IMR-90 (cell line): ENCODE data around the gene MBD1. TPM values are rescaled to one million over a fixed set of nuclear protein-coding genes. Genes with fewer than 3 reads are reported as not detected.

Experiments used
- ATAC-seq: fragments of 200-7000 bp; cut with Tn5 transposase; 2 replicates; pipeline ENCODE4 v1.9.1; 2020; ENCODE audit warnings: low read depth, mild to moderate bottlenecking, moderate library complexity
- BruUV-seq: library from RNA; stranded (reverse); fragments of 400-500 nt; replicated peaks from 2 replicates; lab custom pipeline; 2021; lab: Mats Ljungman, UMichigan
- CTCF ChIA-PET: fragments of 300-600 bp; formaldehyde crosslinking; extraction: SDS; loops from one replicate; lab custom pipeline; 2021; ENCODE audit warnings: antibody characterized with exemption; lab: Yijun Ruan, JAX
- POLR2A ChIA-PET: fragments of 300-600 bp; sonication (Branson Sonifier 250); formaldehyde crosslinking; loops from one replicate; lab custom pipeline; 2022; ENCODE audit warnings: antibody characterized with exemption; ENCODE audit not compliant: unreplicated experiment; lab: Charles Lee
- DNase-seq: peaks from one replicate; pipeline ENCODE4 v3.0.0; 2013
- H2AFZ ChIP-seq: replicated peaks from 2 replicates; pipeline ENCODE3; 2013; ENCODE audit warnings: low read length, mild to moderate bottlenecking; ENCODE audit not compliant: poor library complexity
- H2AK5ac ChIP-seq: 2 replicates; pipeline ENCODE4 v1.6.1; 2013; ENCODE audit warnings: low read depth, low read length, inconsistent platforms
- H2AK9ac ChIP-seq: replicated peaks from 2 replicates; pipeline ENCODE3; 2013; ENCODE audit warnings: mild to moderate bottlenecking, low read depth, low read length, moderate library complexity; ENCODE audit not compliant: poor library complexity
- H2BK120ac ChIP-seq: 2 replicates; pipeline ENCODE4 v1.6.1; 2013; ENCODE audit warnings: low read depth, low read length, inconsistent platforms
- H2BK15ac ChIP-seq: 3 replicates; pipeline ENCODE4 v1.6.1; 2013; ENCODE audit warnings: low read depth, low read length, inconsistent platforms
- H2BK20ac ChIP-seq: 2 replicates; pipeline ENCODE4 v1.6.1; 2013; ENCODE audit warnings: low read depth, mild to moderate bottlenecking, inconsistent platforms, low read length, moderate library complexity
- H2BK5ac ChIP-seq: 2 replicates; pipeline ENCODE4 v1.6.1; 2013; ENCODE audit warnings: mild to moderate bottlenecking, low read depth, low read length, inconsistent platforms; ENCODE audit not compliant: poor library complexity, severe bottlenecking
- H3K14ac ChIP-seq: replicated peaks from 2 replicates; pipeline ENCODE4 v1.6.1; 2013; ENCODE audit warnings: low read depth, low read length, inconsistent platforms
- H3K18ac ChIP-seq: 2 replicates; pipeline ENCODE4 v1.6.1; 2013; ENCODE audit warnings: low read depth, low read length, control low read depth
- H3K23ac ChIP-seq: 2 replicates; pipeline ENCODE4 v1.6.1; 2013; ENCODE audit warnings: low read depth, low read length, inconsistent platforms
- H3K27ac ChIP-seq: 2 replicates; pipeline ENCODE4 v1.5.1; 2013; ENCODE audit warnings: mild to moderate bottlenecking, control low read depth, low read length; ENCODE audit not compliant: insufficient read depth
- H3K27me3 ChIP-seq: 2 replicates; pipeline ENCODE4 v1.6.1; 2013; ENCODE audit warnings: low read length; ENCODE audit not compliant: control insufficient read depth, insufficient read depth
- H3K36me3 ChIP-seq: 2 replicates; pipeline ENCODE4 v1.6.1; 2013; ENCODE audit warnings: low read length, mixed read lengths; ENCODE audit not compliant: control insufficient read depth, insufficient read depth
- H3K4ac ChIP-seq: 2 replicates; pipeline ENCODE4 v1.6.1; 2013; ENCODE audit warnings: low read depth, low read length, inconsistent platforms
- H3K4me1 ChIP-seq: 2 replicates; pipeline ENCODE4 v1.6.1; 2013; ENCODE audit warnings: low read length, mixed read lengths; ENCODE audit not compliant: control insufficient read depth, insufficient read depth
- H3K4me2 ChIP-seq: 2 replicates; pipeline ENCODE4 v1.6.1; 2013; ENCODE audit warnings: low read depth, mild to moderate bottlenecking, control low read depth, low read length, moderate library complexity
- H3K4me3 ChIP-seq: 2 replicates; pipeline ENCODE4 v1.5.1; 2013; ENCODE audit warnings: low read depth, mild to moderate bottlenecking, control low read depth, low read length, moderate library complexity; ENCODE audit not compliant: insufficient read depth
- H3K56ac ChIP-seq: 2 replicates; pipeline ENCODE4 v1.6.1; 2013; ENCODE audit warnings: low read length, inconsistent platforms; ENCODE audit not compliant: insufficient read depth; ENCODE audit errors: extremely low read depth
- H3K79me1 ChIP-seq, 2 experiments: 2 replicates each; pipeline ENCODE4 v1.6.1; 2013; ENCODE audit warnings: low read length in 2 of 2, inconsistent platforms in 1 of 2, low read depth in 1 of 2
- H3K9ac ChIP-seq: 2 replicates; pipeline ENCODE4 v1.6.1; 2013; ENCODE audit warnings: low read depth, low read length, control low read depth
- H3K9me1 ChIP-seq: 2 replicates; pipeline ENCODE4 v1.6.1; 2013; ENCODE audit warnings: low read length, inconsistent platforms; ENCODE audit not compliant: insufficient read depth
- H3K9me3 ChIP-seq: 2 replicates; pipeline ENCODE4 v1.6.1; 2013; ENCODE audit warnings: low read length; ENCODE audit not compliant: control insufficient read depth, insufficient read depth
- H4K20me1 ChIP-seq: 2 replicates; pipeline ENCODE4 v1.6.1; 2013; ENCODE audit warnings: low read length, inconsistent platforms; ENCODE audit not compliant: insufficient read depth
- H4K5ac ChIP-seq: 2 replicates; pipeline ENCODE4 v1.6.1; 2013; ENCODE audit warnings: mild to moderate bottlenecking, low read depth, low read length, control low read depth
- H4K8ac ChIP-seq, 2 experiments: 2 replicates each; pipeline ENCODE4 v1.6.1; 2013; ENCODE audit warnings: low read depth in 2 of 2, low read length in 2 of 2, control low read depth in 1 of 2, inconsistent platforms in 1 of 2
- H4K91ac ChIP-seq: 2 replicates; pipeline ENCODE4 v1.6.1; 2013; ENCODE audit warnings: low read depth, low read length, inconsistent platforms; ENCODE audit not compliant: insufficient read depth
- CEBPB ChIP-seq: IDR thresholded peaks from 2 replicates; pipeline ENCODE4 v1.6.1; 2012; ENCODE audit warnings: low read depth, low read length, improper control_type of control experiment
- MXI1 ChIP-seq: IDR thresholded peaks from 2 replicates; pipeline ENCODE4 v1.6.1; 2012; ENCODE audit warnings: low read depth, mild to moderate bottlenecking, low read length, moderate library complexity, borderline replicate concordance
- WGBS, 2 experiments: methylation state at CpG; one replicate each; pipeline versions ENCODE4 v1.1.5 to v1.1.7; 2013; ENCODE audit warnings: missing lambda C conversion rate in 2 of 2; ENCODE audit not compliant: insufficient read length in 1 of 2; ENCODE audit errors: extremely low coverage in 2 of 2; 5-methylcytosine and 5-hydroxymethylcytosine counted together
- dilution Hi-C: fragments of 300-500 bp; cut with HindIII; formaldehyde crosslinking; loops from one replicate; pipeline ENCODE4 v1.14.3; 2018; ENCODE audit warnings: low sequenced_read_pairs; ENCODE audit not compliant: unreplicated experiment
- in situ Hi-C: fragments of 300-500 bp; cut with MboI; formaldehyde crosslinking; loops from 3 replicates; pipeline ENCODE4 v1.14.3; 2019; ENCODE audit warnings: low sequenced_read_pairs, inconsistent platforms, mixed read lengths
- intact Hi-C: fragments of 100-400 bp; cut with micrococcal nuclease; formaldehyde crosslinking; loops from 2 replicates; pipeline ENCODE4 v1.10.0; 2022
- polyA plus RNA-seq, 3 experiments: library from polyadenylated mRNA; depleted of rRNA; stranded (reverse); fragments of >200 nt; gene quantifications; 2 replicates each; pipeline ENCODE4 v1.2.3, GENCODE V29; 2012; ENCODE audit warnings: low replicate concordance in 1 of 3
- total RNA-seq: library from RNA; depleted of rRNA; stranded (reverse); fragments of >200 nt; gene quantifications from 2 replicates; pipeline ENCODE4 v1.2.3, GENCODE V29; 2012
- TF ChIP-seq, protein P1 (sequence below): conservative IDR thresholded peaks from 2 replicates; pipeline ENCODE4 v1.5.1; 2012; ENCODE audit warnings: mild to moderate bottlenecking, low read depth, low read length, improper control_type of control experiment
- TF ChIP-seq, protein P2 (sequence below): fragments of 150-350 bp; IDR thresholded peaks from 2 replicates; pipeline ENCODE4 v1.6.1; 2017; ENCODE audit warnings: mild to moderate bottlenecking, antibody characterized with exemption, low read length, low read depth

MBD1 gene
- total and polyA plus RNA-seq, 2 of the 4 experiments (the other 2 are of a cell fraction), result 31.7 to 56.5 TPM

DNA sequence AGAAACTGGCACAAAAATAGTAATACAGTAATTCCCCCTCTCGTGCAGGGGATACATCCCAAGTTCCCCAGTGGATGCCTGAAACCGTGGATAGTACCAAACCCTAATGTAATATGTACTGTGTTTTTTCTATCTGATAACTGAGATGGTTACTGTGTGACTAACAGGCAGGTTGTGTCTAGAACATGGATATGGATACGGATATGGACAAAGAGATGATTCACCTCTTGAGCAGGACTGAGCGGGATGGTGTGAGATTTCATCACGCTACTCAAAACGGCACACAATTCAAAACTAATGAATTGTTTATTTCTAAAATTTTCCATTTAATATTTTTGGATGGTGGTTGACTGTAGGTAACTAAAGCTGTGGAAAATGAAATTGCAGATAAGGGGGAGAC, 3.4 kb downstream of the MBD1 start:
- Histone ChIP-seq H3K9me3 (no peaks in the 10 kb centered on the region), H3K4me3 (no peak overlapping the region), H2AK9ac (no peak overlapping the region), H3K9me1 (peaks cover 17% of the 10 kb centered on the region; the same call in 1 of the 2 replicates), H3K56ac (no peak overlapping the region), H3K4me2 (no peak overlapping the region), H3K27ac (no peak overlapping the region), H4K91ac (no peak overlapping the region), H2AFZ (no peak overlapping the region), H3K36me3 (peaks cover 57% of the 10 kb centered on the region), H3K9ac (no peak overlapping the region), H2BK15ac (no peak overlapping the region), H3K79me1 (peaks cover 16 to 55% of the 10 kb centered on the region in 2 experiments), H4K20me1 (peaks cover 10% of the 10 kb centered on the region), H2BK20ac (no peak overlapping the region), H2BK120ac (no peak overlapping the region), H3K23ac (no peak overlapping the region), H2BK5ac (no peak overlapping the region), H3K18ac (no peak overlapping the region), H2AK5ac (no peak overlapping the region), H3K27me3 (no peaks in the 10 kb centered on the region), H4K8ac (no peak overlapping the region), H3K14ac (no peak overlapping the region), H4K5ac (no peak overlapping the region), H3K4ac (no peak overlapping the region), H3K4me1 (peaks cover 6% of the 10 kb centered on the region)
- intact Hi-C loops, result no loop called here
- in situ Hi-C loops, result loop anchor here (25.0 kb wide), 2 partner anchors 759 to 1641 kb away; partner anchors contain the start of gene SMAD4
- DNase-seq (peak; percentile 74), ATAC-seq (no peak)
- WGBS, 2 experiments, result no CpG with 5 or more reads among the region's 6 CpGs
- ChIA-PET POLR2A (no interaction called here), CTCF (no interaction called here)
- dilution Hi-C loops, result no loop called here
- TF ChIP-seq, protein P1, sequence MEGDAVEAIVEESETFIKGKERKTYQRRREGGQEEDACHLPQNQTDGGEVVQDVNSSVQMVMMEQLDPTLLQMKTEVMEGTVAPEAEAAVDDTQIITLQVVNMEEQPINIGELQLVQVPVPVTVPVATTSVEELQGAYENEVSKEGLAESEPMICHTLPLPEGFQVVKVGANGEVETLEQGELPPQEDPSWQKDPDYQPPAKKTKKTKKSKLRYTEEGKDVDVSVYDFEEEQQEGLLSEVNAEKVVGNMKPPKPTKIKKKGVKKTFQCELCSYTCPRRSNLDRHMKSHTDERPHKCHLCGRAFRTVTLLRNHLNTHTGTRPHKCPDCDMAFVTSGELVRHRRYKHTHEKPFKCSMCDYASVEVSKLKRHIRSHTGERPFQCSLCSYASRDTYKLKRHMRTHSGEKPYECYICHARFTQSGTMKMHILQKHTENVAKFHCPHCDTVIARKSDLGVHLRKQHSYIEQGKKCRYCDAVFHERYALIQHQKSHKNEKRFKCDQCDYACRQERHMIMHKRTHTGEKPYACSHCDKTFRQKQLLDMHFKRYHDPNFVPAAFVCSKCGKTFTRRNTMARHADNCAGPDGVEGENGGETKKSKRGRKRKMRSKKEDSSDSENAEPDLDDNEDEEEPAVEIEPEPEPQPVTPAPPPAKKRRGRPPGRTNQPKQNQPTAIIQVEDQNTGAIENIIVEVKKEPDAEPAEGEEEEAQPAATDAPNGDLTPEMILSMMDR, result no peak
- TF ChIP-seq, protein P2, sequence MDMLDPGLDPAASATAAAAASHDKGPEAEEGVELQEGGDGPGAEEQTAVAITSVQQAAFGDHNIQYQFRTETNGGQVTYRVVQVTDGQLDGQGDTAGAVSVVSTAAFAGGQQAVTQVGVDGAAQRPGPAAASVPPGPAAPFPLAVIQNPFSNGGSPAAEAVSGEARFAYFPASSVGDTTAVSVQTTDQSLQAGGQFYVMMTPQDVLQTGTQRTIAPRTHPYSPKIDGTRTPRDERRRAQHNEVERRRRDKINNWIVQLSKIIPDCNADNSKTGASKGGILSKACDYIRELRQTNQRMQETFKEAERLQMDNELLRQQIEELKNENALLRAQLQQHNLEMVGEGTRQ, result no peak
- TF ChIP-seq MXI1 (no peak), CEBPB (peak; percentile 49; the same call in 1 of the 2 replicates)
- no TSS peak for BruUV-seq
